GM19372 (cell line): Measurements from ENCODE around the gene RAB17.
"Not testable (repeated sequence)": the region's sequence is repeated elsewhere in the genome, so short reads cannot be mapped to it uniquely, and the experiment has no call there.

Source experiments
- ATAC-seq: cut with Tn5 transposase; IDR thresholded peaks from one replicate; pipeline ENCODE4 v1.9.1; 2021; ENCODE audit warnings: mild to moderate bottlenecking, low read depth, moderate library complexity; ENCODE audit not compliant: unreplicated experiment

The RAB17 gene

DNA sequence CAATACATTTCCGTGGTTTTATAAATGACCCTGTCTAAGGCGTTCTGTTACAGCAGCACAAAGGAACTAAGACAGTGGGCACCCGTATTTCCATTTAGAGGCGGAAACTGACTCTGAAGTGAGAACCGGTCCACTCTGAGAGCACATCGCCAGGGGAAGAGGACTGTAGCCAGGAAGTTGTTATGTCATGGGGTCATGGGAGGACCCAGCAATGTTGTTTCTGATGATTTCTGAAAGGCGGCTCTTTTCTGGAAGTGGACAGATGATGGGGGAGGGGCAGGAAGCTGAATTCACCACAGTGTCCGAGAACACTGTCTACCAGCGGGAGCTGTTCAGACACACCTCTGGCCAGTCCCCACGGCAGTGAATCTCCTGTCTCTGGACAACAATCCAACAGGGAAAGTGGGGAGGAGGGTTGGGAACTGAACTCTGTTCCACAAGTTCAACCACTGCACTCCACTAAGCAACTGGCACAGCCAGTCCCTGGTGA, 34.7 kb upstream of the RAB17 start:
- ATAC-seq: no peak

DNA sequence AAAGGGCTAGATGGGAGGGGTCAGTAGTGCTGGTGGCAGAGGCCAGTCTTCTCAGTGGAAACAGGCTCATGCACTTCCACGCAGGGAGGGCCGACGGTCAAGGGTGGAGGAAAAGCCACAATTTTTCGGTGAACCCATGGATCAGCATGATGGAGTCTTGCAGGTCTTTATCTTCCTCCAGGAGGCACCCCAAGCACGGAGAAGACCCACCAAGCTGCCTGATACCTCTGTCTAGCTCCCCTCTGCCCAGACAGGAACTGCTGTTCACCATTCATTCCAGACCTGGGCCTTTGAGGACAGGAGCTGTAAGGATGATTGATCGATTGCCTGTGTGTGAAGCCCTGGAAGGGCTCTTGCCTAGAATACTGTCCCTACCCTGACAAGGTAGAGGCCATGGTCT, 34.0 kb upstream of the RAB17 start:
- ATAC-seq: no peak

DNA sequence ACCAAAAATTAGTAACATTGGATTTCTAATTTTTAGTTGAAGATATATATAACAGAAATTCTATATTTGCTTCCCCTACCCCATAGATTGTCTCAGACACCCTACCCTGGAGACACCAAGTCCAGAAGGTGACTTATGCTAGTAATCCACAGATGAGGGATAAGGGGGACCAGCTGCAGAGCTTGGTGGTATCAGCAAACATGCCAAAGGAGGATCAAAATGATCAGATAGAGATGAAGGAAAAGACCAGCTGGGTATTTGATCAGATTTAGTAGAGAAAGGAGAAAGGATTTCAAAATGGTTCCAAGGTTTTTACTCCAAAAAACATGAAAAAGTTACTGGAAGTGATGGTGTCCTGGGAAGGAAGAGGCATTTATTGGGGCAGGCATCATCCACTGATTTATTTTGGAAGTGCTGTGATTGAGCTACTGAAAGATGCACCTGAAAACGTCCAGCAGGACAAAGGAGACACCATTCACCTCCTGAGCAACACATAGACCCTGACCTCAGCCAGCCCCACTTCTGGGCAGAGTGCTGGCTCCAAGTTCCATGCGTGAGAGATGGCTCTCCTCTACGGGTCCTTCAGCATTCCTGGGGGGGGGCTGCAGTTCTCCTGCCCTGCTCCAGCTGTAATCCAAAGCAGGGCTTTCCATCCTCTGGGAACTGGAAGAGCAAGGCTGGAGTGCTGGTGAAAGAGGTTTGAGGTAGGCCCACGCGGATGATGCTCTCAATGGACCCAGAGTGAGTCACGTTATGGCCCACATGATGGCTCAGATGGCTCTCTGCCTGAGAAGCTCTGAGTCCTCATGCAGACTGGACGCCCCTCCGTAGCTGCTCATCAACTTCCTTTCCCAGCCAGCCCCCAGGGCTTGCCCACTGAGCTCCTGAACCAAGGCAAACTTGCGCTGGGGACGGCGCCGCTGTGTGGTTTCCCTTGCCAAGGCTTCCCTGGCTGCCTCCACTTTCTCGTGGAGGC, 33.2 kb upstream of the RAB17 start:
- ATAC-seq: no peak

DNA sequence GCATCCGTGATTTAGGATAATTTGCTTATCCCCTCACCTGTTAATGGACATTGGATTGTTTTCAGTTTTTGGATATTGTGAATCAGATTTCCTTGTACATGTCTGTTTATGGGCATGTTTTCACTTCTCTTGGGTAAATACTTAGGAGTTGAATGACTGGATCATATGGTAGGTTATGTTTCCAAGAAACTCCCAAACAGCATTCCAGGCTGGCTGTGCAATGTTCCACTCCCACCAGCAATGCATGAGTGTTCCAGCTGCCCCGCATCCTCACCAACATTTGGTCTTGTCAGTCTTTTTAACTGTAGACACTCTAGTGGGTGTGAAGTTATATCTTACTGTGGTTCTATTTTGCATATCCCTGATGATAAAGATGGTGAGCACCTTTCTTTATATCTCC, 27.9 kb upstream of the RAB17 start:
- ATAC-seq: no peak

DNA sequence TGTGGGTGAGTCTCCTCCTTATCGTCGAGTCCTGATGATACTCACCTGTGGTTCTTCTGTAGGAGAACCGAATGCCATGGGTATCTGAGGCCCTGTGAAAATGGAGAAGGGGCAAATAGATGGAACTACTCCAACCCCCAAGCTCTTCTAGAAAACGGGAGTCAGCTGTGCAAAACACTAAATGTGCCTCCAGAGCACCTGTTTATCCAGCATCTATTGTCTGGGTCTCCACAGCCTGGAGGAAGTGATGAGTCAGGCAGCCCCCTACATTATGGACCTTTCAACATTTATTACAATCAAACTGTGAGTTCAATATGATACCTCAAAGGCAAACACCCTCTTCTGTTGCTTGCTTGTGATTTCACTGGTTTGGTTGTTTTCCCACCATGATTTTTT, 27.1 kb upstream of the RAB17 start:
- ATAC-seq: no peak

DNA sequence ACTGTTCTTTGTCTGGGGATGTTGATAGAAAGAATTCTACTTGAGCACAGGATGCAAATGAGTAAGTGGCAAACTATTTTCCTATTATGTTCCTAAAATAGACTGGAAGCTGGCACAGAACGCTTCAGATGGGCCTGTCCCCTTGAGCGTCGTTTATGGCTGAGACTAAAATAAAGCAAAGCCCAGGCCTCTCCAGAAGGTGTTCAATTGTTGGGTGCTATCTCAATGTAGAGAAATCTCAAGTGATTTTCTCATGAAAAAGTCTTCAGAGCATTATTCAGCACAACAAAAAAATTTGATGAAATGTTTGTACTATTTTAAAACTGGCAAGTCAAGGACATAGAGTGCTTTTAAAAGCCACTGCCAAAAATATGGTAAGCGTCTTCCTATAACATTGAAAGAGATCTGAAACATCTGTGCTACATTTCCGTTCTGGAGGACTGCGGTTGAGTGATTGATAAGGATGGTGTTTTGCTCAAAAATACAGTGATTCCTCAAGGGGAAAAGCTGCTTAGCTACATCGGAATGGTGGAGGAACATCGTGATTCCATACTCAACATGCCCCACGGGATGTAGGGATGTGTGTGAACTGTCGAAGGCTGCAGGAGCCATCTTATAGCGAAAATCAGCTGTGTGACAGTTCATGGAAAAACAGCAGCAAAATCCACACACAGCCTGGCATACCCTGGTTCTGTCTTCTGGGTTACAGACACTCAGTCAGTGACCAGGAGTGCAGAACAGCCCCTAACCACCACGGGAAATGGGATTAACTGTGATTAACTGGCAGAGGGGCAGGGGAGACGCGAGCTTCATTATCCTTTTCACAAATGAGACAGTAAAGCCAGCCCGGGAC, 26.4 kb upstream of the RAB17 start:
- no peak for ATAC-seq

DNA sequence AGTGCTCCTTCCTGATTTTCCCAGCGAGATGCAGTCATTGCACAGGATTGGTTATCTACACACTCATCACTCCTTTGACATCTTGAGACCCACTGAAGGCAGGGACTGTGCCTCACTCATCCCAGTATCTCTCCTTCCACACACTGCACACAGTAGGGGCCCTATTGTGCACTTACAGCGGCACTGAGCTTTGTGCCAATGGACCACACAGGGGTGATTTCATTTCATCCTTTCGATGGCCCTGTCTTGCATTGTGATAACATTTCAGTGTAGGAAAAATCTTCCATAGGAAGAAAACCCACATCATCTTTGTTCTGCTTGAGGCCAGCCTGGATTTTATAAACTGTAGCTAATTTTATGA, 25.8 kb upstream of the RAB17 start:
- no peak for ATAC-seq

DNA sequence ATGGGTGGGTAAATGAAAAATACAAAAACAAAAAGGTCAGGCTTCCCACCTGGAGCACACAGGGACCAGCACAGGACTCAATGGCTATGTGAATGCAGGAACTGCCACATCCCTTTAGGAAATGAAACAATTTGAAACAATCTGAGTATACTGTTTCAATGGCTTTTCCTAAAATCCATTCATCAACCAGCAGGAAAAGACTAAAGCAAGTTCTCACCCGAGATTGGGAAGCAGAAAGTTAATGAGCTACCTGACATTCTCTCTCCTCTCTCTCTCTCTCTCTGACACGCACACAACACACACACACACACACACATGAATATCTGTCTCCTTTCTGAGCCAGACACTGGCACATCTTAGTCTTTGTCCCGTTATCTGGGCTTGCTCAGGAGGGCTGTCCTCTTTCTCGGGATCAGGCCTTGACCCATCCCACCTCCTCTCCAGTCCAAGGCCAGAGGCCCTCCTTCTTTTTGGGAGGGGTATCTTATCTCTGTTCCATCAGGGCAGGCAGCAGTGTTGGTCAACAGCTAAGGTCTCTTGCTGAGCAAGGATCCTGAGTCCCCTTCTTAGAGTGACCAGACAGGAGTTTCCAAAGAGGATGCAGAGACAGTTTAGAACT, 25.2 kb upstream of the RAB17 start:
- ATAC-seq: no peak

DNA sequence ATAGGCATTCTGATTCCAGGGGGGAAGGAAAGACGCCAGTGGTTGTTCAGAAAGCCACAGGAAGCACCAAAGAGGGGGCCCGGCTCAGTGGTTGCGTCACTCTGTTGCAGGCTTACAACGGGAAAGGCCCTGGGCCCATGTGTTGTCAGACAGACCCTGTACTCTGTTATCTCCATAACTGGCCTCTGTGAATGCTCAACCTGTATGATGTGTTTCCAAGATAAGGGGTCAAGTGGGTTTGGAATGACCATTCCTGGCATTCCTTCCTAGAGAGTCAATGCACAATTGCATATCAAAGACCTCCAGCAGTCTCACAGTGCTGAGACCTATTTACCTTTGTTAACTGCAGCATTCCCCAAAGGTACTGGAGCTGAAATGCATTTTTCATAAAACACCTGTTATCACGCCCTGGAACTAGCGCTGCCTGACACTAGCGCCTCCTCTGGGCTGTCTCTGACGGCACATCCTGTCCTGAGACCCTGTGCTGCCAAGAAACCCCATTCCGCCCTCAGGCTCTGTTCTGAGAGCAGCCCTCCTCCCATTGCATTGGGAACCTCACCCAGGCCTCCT, 23.7 kb upstream of the RAB17 start:
- no peak for ATAC-seq

DNA sequence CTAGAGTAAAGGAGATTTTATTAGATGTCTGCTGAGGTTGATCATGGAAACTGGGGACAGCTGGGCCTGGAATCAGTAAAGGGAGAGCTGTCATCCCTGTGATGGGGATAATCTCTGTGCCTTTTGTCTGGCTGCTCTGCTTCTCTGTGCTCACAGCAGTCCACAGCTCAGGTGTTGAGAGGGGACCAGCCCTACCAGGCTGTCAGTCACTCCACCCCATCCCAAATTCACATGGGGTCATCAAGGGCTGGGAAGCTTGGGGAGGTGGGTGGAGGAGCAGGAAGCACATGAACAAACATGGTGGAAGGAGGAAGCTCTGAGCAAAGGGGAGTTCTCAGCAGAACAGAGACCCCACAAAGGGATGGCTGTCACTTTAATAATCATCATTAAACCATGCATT, 23.1 kb upstream of the RAB17 start:
- ATAC-seq: no peak

DNA sequence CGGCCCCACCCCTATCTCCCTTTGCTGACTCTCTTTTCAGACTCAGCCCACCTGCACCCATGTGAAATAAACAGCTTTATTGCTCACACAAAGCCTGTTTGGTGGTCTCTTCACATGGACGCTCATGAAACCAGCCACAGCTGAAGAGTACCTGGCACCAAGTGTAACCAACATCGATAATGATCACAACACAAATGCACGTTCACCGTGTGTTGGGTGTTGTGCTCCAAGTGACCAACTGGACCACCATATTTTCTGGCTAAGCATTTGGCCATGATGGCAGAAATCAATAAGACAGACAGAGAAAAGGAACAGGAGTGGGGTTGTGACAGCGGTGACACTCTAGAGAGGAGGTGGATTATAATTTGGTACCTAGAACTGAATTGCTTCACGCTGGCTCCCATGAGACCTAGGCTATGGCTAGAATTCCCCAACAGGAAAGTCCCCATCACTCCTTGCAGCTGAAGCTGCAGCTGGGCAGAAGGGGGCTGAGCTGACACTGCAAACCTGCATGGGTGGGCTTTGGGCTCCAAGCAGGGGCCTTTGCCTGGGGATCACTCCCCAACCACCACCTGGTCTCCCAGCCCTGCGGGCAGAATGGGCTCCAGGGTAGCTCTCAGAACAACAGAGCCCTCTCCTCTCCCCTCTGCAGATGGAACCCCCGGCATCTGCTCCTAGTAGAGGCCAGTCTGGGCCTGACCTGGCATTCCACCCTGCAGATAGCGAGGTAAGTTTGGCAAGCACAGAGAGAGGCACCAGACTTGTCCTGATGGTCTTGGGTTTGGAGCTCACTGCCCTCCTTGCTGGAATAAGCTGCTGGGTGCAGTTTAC, 22.2 kb upstream of the RAB17 start:
- ATAC-seq: no peak

DNA sequence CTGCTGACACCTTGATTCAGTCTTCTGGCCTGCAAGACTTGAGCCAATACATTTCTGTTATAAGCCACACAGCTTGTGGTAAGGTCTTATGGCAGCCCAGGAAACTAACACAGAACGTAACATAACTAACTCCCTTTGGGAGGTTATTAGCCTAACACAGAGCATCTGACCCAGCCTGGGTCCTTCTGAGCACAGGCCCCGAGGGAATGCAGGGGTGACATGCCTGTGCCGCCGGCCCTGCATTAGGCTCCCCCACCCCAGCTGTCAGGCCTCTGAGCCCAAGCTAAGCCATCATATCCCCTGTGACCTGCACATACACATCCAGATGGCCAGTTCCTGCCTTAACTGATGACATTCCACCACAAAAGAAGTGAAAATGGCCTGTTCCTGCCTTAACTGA, 16.0 kb upstream of the RAB17 start:
- not testable (repeated sequence) for ATAC-seq

DNA sequence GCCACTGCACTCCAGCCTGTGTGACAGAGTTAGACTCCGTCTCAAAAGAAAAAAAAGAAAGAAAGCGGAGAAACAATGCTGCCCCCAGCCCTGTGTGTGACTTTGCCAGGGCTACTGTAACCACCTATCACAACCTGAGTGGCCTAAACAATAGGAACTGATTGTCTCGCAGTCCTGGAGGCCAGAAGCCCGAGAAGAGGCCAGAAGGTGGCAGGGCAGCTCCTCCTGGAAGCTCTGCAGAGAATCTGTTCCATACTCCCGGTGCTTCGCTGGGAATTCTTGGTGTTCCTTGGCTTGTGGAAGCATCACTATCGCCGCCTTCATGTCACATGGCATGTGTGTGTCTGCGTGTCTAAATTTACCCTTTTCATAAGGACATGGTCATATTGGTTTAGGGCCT, 14.4 kb upstream of the RAB17 start:
- ATAC-seq: no peak

DNA sequence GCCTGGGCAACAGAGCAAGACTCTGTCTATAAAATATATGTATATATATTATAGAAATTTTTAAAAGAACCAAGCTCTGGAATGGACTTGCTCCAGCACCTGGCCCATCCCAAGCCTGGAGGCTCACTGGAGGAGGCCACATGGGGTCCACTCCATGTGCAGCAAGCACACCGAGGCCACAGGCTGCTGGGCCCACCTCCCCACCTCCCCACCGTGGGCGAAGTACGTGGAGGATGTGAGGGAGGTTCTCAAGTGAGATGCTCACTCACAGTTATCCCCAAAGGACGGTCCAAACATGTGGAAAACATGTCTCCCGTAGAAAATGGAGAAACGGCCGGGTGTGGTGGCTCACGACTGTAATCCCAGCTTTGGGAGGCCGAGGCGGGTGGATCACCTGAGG, 13.9 kb upstream of the RAB17 start:
- ATAC-seq: no peak

DNA sequence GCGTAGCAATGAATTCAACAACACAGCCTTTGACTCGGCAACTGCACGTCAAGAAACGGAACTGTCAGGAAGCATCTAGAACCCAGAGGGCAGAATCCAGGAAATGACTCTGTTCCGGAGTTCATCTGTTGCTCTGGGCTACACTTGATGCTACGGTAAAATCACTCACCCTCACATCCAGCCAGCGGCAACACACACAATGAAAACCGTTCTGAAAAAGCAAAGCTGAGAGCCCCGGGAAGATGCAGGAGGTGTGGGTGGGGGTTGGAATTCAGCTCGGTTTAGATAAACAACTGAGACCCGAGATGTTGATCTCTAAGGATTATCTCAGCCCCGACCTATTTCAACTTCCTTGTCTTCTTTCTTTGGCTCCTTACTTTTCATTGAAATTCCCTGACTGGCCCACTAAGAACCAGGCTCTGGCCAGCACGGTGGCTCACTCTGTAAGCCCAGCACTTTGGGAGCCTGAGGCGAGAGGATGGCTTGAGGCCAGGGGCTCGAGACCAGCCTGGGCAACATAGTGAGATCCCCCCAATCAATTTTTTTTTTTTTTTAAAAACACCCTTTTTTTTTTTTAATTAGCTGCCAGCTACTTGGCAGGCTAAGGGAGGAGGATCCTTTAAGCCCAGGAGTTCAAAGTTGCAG, 13.3 kb upstream of the RAB17 start:
- ATAC-seq: no peak

DNA sequence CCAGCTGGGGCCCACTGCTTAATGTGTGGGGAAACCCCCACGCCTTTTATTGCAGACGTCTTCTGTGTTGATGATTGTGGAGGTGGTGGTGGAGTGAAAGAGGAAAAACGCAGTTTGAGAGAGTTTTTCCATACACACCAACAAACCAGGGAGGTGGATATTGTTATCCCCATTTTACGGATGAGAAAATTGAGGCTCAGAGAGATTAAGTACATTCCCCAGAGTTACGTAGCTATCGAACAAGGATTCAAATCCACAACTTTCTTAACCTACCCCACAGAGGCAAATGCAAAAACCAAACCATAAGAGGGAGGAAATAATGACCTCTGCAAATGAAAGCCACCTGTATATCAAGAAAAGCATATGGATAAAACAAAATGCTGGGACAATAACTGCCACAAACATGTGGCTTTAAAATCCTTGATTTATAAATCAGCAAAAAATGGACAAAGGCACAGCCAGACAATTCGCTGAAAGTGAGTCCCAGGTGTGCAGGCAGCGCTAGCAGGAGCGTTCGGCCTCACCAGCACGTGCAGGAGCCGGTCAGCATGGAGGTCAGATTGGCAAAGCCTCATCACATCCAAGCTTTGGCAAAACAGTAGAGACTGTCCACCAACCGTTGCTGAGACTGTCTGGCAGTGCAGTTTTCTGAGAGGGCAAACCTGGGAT, 12.6 kb upstream of the RAB17 start:
- ATAC-seq: no peak

DNA sequence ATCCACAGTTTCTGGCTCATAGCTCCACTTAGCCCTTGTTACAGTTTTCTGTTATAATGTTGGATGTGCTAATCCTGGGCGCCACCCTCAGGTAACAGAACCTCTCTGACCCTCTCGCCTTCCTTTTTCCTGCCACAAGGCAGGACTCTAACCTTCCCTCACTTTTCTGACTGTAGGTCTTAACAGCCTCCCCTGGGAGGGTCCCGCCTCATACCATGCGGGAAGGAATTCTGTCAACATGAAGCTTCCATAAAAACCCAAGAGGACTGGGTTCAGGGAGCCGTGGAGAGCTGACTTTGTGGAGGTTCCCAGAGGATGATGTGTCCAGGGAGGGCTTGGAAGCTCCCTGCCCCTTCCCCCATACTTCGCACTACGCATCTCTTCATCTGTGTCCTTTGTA, 11.9 kb upstream of the RAB17 start:
- ATAC-seq: no peak

DNA sequence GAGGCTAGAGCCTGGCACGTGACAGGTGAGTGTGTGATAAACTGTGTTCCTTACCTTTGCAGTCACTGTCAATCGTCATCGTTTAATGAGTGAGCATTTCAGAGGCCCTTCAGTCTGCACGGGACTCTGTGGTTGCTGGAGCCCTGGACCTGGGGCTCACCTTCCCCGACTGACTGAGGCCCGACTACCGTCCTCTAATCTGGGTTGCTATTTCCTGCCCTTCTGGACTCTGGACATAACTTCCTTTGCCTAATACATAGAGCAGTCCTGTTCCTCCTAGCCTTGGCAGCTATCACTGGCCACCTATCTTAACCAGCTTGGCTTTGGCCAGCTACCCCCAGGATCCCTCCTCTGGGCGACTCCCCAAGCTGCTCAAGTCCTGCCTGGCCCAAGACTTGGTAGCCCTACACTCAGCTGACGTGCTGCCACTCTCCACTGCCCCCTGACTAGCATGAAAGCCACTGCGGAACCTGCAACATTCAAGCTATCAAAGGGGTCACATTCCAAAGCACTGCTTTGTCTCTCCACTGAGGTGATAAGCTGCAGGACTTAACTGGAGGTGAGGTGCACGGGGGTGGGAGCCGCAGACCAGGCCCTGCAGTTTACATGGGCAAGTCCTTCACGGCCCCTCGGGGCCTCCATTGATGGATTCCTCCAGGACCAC, 11.1 kb upstream of the RAB17 start:
- ATAC-seq: no peak
